HG03442 (cell line): Measurements from ENCODE around the gene ORC5.
"Not testable (repeated sequence)": the region's sequence is repeated elsewhere in the genome, so short reads cannot be mapped to it uniquely, and the experiment has no call there.

ENCODE experiments used
- ATAC-seq: cut with Tn5 transposase; IDR thresholded peaks from one replicate; pipeline ENCODE4 v1.9.1; 2021; ENCODE audit warnings: mild to moderate bottlenecking, moderate library complexity; ENCODE audit not compliant: unreplicated experiment

The ORC5 gene

DNA sequence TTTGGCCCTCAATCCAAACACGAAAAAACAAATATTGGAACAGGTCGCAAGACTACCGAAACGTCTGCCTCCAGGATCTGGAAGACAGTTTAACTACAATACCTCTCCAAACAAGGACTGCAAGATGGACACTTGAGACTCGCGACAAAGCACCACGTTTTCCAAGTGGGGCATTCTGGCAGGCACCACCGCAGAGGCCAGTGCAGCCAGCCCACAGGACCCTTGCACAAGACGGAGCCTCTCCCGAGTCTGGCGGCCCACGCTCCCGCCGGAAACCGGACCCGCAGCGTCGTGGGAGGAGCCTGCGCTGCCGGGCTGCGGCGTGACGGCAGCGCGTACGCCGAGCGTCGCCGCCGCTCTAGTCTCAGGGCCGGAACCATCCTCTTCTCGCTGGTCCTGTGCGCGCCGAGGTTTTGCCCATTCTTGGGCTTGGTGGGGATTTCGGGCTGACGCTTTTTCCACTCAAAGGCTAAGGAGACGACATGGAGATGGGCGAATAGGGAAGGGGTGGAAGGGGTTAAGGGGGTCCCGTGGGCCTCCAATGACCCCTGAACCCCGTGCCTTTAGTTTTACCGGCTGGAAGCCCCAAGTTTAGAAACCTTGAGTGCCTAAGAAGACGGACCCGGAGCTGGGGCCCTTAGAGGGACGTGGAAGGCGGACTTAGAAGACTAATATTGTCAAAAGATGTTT is at the start of gene ORC5:
ORC5 (minus strand) TSS at position 283 of the 690 bp plus-strand sequence; CDS start at position 174, 109 bp downstream.
- ATAC-seq, result peak; percentile 99

DNA sequence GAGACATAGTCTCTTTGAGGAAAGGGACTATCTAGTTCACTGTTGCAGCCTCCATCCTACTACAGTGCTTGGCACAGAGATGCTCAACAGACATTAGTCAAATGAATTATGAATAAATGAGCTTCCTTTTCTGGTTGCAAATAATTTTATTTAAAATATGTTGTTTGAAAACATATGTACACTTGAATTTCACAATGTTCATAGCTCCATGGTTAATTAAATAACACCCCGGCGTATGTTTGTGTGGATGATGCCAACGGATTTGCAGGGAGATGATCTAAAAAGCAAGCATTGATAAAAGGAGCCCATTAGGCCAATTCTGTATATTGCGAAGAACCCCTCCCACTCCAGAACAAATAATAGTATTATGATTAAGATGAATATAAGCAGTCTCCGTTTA is 47.8 kb upstream of the ORC5 start:
- no peak for ATAC-seq

DNA sequence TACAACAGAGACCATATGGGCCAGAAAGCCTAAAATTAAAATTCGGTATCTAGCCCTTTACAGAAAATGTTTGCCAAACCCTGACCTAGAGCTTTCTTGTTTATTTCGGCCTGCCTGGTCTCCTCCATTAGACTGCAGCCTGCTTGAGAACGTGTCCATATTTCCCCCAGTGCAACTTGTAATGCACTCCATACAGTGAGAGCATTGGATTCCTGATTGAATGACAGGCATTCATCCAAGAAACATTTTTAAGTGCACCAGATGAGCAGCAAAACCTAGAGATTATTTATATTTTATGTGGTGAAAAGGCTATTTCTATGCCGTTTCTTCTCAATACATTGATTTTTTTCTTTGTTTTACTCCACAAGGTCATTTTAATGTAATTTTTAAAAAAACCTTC is 47.4 kb upstream of the ORC5 start:
- no peak for ATAC-seq

DNA sequence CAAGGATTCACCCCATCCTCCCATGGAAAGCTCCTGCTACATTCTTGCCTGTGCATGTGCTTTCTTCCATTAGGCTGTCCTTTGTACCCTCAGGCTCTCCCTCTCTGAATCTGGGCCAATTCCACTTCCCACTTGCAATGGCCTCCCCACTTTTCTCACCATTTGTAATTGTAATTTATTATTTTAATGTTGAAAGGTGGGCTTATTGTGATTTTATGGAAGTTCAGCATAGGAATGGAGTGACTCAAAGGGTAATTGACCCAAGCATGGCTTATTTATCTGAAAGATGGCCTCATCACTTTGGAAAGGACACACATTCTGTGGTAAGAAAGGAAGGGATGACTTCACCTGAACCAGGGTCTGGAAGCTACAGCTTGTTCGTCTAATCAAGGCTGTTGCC is 46.9 kb upstream of the ORC5 start:
- no peak for ATAC-seq

DNA sequence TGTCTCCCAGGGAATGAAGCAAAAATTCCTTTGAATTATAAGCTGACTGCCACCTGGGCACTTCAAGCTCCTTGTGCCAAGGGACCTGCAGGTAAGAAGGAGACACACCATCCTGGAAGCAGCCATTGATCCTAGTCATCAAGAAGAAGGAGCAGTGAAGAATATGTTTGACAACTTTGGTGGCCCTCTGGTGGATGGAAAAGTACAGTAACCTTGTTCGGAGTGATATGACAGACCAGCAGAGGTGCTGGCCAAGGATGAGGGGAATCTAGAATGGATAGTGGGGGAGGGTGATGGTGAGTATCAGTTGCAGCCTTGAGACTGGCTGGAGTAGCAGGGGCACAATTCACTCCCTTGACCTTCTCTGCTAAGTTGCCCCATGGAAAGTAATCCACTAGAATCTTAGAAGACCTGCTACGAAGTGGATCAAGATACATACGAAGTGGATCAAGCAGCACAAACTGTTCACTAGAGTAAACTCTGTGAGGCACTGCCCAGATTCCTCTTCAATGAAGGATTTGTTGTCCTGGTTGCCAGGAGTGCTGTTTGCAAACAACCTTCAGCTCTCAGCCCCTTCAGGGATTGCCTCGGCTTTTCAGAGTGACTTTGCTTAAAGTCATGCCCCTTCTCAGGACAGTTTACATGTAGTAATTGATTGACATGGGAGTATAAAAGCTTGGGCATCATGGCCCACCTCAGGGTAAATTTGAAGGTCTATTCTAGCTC is 44.8 kb upstream of the ORC5 start:
- no peak for ATAC-seq

DNA sequence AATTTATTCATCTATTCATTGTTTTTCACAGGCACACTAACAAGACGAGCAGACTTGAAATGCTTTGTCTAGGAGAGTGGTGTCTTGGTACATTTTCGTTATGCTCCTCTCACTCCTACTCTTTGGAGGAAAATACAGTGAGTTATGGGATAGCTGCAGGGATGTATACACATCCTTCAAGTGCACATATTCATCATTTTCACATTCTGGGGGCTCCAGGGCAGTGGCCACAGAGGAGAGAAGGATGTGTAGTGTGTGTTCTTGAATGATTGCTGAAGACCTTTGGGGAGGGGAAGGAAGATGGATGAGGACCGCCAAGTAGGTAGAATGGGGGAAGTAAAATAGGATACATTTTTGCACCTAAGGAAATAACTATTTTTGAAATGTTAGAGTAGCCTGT is 34.8 kb upstream of the ORC5 start:
- no peak for ATAC-seq

DNA sequence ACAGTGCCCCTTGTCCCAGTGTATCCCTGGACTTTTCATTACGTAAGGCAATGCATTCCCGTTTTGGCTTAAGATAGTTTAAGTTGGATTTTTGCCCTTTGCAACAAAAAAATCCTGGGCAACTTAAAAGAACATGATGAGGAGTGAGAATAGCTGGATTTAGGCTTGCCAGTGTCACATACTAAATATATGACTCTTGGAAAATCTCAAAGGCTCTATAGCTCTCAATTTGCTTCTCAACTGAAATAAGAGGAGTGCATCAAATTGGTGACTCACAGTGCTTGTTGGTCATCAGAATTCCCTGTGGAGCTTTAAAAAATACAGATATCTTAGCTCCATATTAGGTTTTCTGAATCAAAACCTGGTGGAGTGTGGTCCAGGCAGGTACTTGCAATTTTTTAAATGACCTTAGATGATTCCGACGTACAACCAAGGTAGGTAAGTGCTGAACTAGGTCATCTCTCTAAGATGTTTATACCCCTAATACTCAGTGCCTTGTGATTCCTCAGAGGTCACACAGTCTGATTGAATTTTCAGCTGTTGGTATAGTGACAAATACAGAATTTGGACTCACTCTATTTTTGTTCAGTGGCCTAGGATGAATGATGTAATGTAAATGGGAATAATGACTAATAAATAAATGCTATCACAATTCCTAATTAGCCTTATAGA is 33.9 kb upstream of the ORC5 start:
- ATAC-seq, result no peak

DNA sequence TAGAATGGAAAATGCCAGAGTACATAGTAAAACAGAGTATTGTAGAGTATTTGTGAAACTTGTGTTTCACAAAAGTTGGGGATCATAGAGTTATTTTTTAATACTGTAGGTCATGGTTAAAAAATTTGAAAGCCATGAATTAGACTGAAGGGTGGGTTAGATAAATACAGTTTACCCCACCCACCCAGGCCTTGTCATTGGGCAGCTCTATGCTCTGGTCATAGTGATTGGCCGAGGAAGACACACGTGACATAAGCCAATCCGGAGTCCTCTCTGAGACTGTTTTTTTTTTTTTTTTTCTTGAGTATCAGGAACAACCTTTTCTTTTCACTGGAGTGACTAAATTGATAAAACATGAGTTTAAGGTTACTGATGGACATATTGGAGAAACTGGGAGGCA is 33.3 kb upstream of the ORC5 start:
- ATAC-seq, result no peak

DNA sequence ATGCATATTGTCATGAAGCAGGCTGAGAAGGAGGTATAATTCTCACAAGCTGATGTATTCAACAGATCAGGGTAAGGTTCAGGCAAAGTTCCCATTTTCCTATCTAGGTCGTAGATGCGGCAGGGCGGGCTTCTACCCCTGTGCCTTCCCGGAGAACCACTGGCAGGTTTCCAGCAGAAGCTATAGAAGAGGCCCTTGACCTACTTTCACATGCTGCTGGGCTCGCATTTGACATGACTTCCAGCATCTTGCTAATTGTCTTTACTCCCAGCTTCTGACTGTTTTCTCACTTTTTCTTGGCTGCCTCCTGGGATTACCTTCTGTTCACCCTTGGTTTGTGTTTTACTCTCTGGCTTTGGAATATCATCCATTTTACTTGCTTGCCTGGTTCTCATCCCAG is 32.6 kb upstream of the ORC5 start:
- no peak for ATAC-seq

DNA sequence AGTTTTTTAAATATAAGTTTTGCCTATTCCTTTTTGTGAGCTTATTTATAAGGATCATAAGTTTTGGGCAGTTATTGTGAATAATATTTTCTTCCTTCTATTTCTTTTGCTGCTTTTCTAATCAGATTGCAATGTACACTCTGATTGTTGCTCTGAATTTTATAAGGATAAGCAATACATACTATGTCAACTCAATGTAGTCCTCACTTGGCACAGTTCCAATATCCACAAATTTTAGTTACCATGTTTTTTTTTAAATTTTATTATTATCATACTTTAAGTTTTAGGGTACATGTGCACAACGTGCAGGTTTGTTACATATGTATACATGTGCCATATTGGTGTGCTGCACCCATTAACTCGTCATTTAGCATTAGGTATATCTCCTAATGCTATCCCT is 27.2 kb upstream of the ORC5 start:
- ATAC-seq, result not testable (repeated sequence)

DNA sequence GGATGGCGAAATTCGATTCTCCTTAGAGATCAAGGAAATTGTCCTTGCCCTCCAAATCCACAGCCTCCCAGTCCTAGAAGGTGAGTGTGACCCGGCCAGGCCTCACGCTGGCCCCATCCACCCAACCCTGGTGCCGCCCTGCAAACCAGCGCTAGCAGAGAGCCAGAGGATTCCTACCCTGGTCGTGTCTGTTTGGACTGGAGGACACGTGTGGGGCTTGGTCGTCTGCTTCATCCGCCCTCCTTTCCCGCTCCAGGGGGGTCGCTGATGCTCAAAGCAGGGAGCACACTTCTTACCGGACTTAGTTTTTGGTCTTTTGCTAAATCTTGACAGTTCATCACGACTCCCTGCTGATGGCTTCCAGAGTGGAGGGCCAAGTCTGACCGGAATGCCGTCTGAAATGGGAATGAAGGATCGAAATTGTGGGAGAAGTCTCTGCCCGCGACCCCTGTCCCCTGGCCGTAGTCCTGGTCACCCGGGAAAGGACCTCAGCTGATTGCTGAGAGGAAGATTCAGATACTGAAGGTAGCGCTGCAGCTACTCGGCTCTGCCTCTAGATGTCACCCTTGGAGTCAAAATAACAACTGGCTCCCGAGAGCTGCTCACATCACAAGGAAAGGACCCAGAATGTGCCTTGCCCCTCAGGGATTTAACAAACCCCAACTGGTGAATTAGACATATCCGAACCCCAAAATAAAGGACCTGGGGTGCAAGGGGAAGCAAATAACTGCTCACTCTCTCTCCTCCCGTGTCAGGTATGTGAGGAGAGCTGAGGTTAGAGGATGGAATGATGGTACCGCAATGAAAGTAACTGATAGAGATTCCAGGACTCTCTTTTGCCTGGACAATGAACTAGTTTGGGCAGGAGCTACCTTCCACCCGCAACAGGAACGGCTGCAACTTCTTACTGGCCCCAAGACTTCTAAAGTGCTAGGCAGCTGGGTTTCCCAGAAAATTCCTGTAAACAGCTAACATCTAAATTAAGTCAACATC is 23.5 kb upstream of the ORC5 start:
- ATAC-seq, result peak; percentile 91

DNA sequence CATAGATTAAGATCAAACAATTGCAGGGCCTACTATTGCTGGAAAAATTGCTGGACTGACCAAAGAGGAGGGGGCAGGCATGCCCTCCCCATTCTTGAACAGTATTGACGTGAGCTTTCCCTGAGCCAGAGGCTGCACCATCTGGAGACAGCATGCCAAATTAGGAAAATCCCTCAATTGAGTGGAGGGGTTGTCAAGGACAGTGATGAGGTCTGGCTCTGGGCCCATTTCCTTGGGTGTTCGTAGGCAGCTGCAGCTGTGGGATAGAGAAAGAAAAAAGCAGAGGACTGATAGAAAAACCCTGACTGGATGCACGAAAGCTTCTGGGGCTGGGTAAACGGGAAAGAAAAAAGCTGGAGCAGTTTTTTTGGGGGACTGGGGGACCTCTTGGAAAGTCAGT is 22.8 kb upstream of the ORC5 start:
- no peak for ATAC-seq

DNA sequence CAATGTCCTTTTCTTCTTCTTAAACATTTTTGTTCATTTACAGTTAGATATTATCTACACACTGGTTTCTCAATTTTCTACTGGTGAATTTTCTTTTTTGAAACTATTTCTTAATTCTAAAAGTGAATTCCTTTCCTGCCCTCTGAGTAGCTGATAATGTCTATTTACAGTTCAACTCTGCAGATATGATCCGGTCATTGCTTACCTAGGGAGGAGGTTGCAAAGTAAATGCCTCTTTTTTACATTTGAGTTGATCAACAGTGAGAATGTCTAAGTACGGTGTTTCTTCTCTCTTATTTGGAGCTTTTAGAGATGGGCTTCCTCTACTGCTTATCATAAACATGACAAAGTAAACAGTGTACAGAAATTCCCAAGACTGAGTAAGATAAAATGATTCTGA is 20.6 kb upstream of the ORC5 start:
- no peak for ATAC-seq

DNA sequence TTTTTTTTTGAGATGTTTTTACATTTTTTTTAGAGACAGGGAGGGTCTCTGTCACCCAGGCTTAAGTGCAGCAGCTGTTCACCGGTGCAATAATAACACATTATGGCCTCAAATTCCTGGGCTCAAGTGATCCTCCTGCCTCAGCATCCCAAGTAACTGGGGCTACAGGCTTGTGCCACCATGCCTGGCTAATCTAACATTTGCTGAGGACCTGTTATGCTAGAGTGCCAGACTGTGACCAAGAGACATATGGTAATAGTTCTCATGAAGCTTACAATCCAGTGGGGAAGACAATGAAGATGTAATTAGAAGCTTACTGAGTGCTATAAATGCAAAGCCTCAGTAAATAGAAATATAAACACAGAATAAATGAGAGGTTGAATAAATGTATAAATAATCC is 17.6 kb upstream of the ORC5 start:
- ATAC-seq, result no peak

DNA sequence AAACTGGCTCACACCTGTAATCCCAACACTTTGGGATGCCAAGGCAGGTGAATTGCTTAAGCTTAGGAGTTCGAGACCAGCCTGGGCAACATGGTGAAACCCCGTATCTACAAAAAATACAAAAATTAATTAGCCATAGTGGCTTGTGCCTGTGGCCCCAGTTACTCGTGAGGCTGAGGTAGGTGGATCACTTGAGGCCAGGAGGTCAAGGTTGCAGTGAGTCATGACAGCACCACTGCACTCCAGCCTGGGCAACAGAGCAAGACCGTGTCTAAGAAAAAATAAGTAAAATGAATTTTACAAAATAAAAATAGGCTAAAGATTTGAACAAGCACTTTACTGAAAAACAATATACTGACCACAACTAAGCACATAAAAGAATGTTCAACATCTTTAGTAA is 9.8 kb upstream of the ORC5 start:
- no peak for ATAC-seq

DNA sequence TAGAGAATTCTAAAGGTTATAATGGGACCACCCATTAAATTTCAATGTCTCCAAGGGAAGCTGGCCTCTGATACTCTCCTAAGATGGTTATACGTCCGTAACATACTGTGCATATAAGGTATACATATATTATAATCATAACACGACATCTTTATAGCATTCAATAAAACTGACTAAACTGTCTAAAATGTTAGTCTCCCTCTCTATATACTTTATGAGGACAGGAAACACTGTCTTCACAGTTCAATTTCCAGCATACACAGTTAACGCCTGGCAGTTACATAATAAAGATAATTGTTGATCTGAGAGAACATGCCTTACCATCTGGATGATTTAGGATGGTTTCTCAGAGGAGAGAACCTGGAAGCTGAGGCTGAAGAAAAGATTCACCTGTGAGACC is 1.2 kb upstream of the ORC5 start:
- no peak for ATAC-seq

DNA sequence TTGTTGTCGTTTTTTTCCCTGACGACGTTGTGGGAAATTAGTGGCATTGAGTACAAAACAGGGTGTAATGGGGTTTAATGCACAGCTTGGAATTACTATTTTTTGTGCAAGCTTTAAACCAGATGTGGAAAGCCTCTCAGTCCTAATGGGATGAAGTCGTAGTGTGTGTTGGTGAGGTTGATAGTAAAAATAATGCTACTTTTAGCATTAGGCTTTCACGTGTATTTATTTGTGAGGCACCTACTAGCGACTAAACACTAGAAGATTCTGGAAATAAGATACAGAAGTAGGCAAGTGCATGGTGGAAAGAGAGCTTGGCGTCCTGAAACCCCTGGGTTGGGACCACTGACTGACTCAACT is 588 bp upstream of the ORC5 start:
- ATAC-seq, result no peak

DNA sequence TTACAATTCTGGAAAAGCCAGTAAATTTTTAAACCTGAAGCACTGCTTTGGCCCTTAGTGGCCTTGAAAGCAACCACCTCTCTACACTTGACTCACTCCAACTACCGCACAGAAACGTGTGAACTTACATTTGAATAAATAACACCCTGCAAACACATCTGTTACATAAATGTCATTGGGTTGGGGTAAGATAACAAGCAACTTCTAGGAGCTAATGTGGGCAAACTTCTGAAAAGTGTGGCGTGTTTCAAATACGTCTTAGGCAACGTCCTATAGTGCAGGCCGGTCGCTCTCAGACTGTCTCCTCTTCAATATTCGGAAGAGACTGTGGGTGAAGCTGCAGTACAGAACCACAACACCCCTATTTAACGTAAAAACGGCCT is 474 bp downstream of the ORC5 start:
- ATAC-seq, result peak; percentile 14

DNA sequence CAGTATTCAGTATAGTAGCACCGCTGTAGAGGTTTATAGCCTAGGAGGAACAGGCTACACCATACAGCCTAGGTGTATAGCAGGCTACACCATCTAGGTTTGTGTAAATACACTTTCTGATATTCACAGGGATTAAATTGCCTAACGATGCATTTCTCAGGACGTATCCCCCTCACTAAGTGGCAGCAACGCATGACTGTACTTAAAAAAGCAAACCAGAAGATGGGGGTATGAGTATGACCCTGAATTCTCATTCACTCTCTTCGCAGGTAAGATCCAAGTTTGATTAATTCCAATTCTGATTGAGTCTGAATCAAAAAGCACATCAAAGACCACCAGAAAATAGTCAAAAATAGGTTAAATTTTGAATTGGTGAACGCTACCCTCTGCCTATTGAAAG is 972 bp downstream of the ORC5 start:
- ATAC-seq, result no peak

DNA sequence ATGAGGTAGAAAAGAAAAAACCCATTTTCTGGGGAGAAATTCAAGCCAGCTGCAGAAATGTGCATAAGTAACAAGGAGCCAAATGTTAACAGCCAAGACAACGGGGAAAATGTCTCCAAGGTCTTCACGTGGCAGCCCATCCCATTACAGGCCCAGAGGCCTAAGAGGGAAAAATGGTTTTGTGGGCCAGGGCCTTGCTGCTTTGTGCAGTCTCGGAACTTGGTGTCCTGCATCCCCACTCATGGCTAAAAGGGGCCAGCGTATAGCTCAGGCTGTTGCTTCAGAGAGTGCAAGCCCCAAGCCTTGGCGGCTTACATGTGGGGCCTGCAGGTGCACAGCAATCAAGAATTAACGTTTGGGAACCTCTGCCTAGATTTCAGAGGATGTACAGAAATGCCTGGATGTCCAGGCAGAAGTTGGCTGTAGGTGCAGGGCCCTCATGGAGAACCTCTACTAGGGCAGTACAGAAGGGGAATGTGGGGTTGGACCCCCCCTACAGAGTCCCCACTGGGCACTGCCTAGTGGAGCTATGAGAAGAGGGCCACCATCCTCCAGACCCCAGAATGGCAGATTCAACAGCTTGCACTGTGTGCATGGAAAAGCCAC is 9.0 kb downstream of the ORC5 start:
- no peak for ATAC-seq

DNA sequence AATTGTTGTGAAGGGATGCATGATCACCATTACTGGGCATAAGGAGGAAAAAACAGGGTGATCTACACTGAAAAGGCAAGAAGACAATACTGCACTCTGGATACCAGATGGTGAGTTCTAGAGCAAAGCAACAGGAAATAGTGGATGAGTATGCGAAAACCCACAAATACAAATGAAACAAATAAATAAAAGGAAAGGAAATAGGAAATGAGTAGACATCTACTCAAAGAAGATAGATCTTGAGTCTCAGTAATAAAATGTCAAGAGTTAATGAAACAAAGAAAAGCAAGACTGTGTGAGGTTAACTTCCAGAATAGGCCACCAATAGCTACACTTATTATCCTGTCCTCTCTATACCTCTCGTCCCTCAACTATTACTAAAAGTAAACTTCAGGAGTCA is 11.7 kb downstream of the ORC5 start:
- no peak for ATAC-seq
